HepG2 (cell line): Measurements from ENCODE around the gene GPER1. TPM values are rescaled to one million over a fixed set of nuclear protein-coding genes. Genes with fewer than 3 reads are reported as not detected.
A peak's percentile ranks its signal among the peaks of the same experiment; 100 is the strongest.

ENCODE experiments used
- CBFB ChIP-seq: sonication (generic); formaldehyde crosslinking; IDR thresholded peaks from 2 replicates; pipeline ENCODE4 v1.4.0; 2020; ENCODE audit warnings: missing genetic modification reagents
- GATA4 ChIP-seq: sonication (generic); IDR thresholded peaks from 2 replicates; pipeline ENCODE4 v1.6.1; 2016; ENCODE audit warnings: antibody characterized with exemption, low read depth, borderline replicate concordance
- IKZF4 ChIP-seq: sonication (generic); formaldehyde crosslinking; IDR thresholded peaks from 2 replicates; pipeline ENCODE4 v1.5.1; 2020; ENCODE audit warnings: borderline replicate concordance, mild to moderate bottlenecking, low read depth, missing genetic modification reagents; ENCODE audit errors: not compliant biosample characterization
- NRL ChIP-seq: sonication (generic); formaldehyde crosslinking; IDR thresholded peaks from 2 replicates; pipeline ENCODE4 v1.5.0; 2020; ENCODE audit warnings: missing genetic modification reagents, mild to moderate bottlenecking, moderate library complexity, borderline replicate concordance
- POLR2AphosphoS5 ChIP-seq: IDR thresholded peaks from 2 replicates; pipeline ENCODE4 v1.6.1; 2012; ENCODE audit warnings: low read depth, low read length
- RAD21 ChIP-seq: fragments of 450-650 bp; formaldehyde crosslinking; IDR thresholded peaks from 2 replicates; pipeline ENCODE4 v1.5.0; 2020; ENCODE audit warnings: mild to moderate bottlenecking
- RCOR2 ChIP-seq: IDR thresholded peaks from 2 replicates; pipeline ENCODE4 v1.6.1; 2016; ENCODE audit warnings: missing biosample characterization, missing genetic modification reagents
- ZBTB21 ChIP-seq: sonication (generic); formaldehyde crosslinking; IDR thresholded peaks from 2 replicates; pipeline ENCODE4 v1.4.0; 2020; ENCODE audit warnings: missing genetic modification reagents
- ZBTB38 ChIP-seq: sonication (generic); formaldehyde crosslinking; IDR thresholded peaks from 2 replicates; pipeline ENCODE4 v1.5.1; 2020; ENCODE audit warnings: mild to moderate bottlenecking, missing genetic modification reagents
- ZNF570 ChIP-seq: sonication (generic); formaldehyde crosslinking; IDR thresholded peaks from 2 replicates; pipeline ENCODE4 v1.4.0; 2020; ENCODE audit warnings: mild to moderate bottlenecking, missing genetic modification reagents, borderline replicate concordance
- ZNF703 ChIP-seq: sonication (generic); formaldehyde crosslinking; IDR thresholded peaks from 2 replicates; pipeline ENCODE4 v1.5.1; 2020; ENCODE audit warnings: missing genetic modification reagents, mild to moderate bottlenecking, moderate library complexity, borderline replicate concordance
- ZNF766 ChIP-seq: sonication (generic); formaldehyde crosslinking; IDR thresholded peaks from 2 replicates; pipeline ENCODE4 v1.5.0; 2020; ENCODE audit warnings: missing genetic modification reagents, borderline replicate concordance
- polyA plus RNA-seq, 8 experiments: library from polyadenylated mRNA; depleted of rRNA in 3 of 8; stranded (reverse) in 7 of 8; unstranded in 1 of 8; fragments of >200 nt; fragmentation: Illumina TruSeq in 4 of 8; extraction: Trizol in 4 of 8; gene quantifications; 2 replicates each; pipeline versions ENCODE4 v1.2.1 to v1.2.3, GENCODE V29; 2011 to 2016; ENCODE audit warnings: low read depth in 4 of 8, missing spikeins in 1 of 8, mixed read lengths in 1 of 8; ENCODE audit not compliant: insufficient read depth in 1 of 8
- total RNA-seq, 5 experiments: library from RNA; depleted of rRNA; stranded (reverse); fragments of >200 nt; fragmentation: Illumina TruSeq; extraction: Trizol; gene quantifications; 2 replicates each; pipeline ENCODE4 v1.2.3, GENCODE V29; 2016; ENCODE audit warnings: low read depth in 1 of 5
- TF ChIP-seq, protein P1 (sequence below): sonication (generic); formaldehyde crosslinking; IDR thresholded peaks from 2 replicates; pipeline ENCODE4 v1.8.1; 2023; ENCODE audit warnings: mild to moderate bottlenecking, inconsistent platforms, moderate library complexity, missing genetic modification reagents, borderline replicate concordance
- TF ChIP-seq, protein P2 (sequence below): sonication (generic); formaldehyde crosslinking; IDR thresholded peaks from 2 replicates; pipeline ENCODE4 v1.4.0; 2020; ENCODE audit warnings: mild to moderate bottlenecking, low read depth, missing genetic modification reagents
- TF ChIP-seq, protein P3 (sequence below): IDR thresholded peaks from 2 replicates; pipeline ENCODE4 v1.6.1; 2016; ENCODE audit warnings: mild to moderate bottlenecking
- TF ChIP-seq, protein P4 (sequence below): sonication (generic); formaldehyde crosslinking; IDR thresholded peaks from 2 replicates; pipeline ENCODE4 v1.5.0; 2020; ENCODE audit warnings: mild to moderate bottlenecking, missing genetic modification reagents, borderline replicate concordance
- TF ChIP-seq, protein P5 (sequence below): sonication (generic); formaldehyde crosslinking; IDR thresholded peaks from 2 replicates; pipeline ENCODE4; 2020; ENCODE audit warnings: missing genetic modification reagents, mild to moderate bottlenecking, borderline replicate concordance

Gene GPER1
- total and polyA plus RNA-seq, 2 of the 13 experiments (the other 11 are each of a cell fraction or from before 2014, with no cell fraction given), result 12.7 to 19.7 TPM

DNA sequence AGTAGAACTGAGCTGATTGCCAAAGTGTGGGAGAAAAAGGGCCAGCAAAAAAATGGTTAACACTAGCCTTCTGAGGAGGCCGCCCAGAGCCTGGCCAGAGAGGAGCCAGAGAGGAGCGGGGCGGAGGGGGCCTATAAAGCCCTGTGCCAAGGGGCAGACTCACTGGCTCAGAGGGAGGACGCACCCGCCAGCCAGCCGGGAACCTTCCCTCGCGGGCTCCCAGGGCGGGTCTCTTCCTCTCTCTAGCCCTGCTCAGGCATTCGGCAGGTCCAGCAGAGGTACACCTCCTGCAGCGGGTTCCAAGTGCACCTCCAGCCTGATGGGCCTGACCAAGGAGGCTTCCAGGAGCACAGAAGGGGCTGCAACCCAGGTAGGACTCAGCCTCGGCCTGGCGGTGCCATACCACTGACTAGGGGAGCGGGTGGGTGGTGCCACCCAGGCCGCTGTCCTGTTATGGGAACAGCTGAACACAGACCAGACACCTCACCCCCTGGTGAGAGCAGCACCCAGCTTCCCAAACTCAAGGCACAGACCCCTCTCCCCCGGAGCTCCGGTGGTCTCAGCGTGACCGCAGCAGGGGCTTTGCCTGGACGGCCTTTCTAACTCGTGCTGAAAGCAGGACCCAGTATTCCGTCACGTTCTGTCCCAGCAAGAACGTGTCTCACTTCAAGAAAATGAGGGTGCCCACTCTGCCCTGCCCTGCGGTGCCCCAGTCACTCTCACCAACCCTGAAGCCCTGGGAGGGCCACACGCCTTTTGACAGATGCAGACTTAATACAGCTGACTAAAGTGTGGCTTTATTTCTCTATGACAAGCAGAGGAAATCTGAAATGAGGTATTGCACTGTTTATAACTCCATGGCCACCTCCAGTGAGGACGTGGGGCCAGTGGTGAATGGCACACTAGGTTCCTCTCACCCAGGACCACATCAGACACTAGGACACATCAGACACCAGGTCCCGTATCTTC, at the start of gene GPER1 (continued):
- TF ChIP-seq, protein P1, sequence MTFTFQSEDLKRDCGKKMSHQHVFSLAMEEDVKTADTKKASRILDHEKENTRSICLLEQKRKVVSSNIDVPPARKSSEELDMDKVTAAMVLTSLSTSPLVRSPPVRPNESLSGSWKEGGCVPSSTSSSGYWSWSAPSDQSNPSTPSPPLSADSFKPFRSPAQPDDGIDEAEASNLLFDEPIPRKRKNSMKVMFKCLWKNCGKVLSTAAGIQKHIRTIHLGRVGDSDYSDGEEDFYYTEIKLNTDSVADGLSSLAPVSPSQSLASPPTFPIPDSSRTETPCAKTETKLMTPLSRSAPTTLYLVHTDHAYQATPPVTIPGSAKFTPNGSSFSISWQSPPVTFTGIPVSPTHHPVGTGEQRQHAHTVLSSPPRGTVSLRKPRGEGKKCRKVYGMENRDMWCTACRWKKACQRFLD (CRISPR knock-in tag), result no peak
- TF ChIP-seq CBFB (no peak), NRL (CRISPR knock-in tag) (peak; percentile 66; the same call in 1 of the 2 replicates), ZNF570 (CRISPR knock-in tag) (no peak), POLR2AphosphoS5 (peak; percentile 75), RAD21 (CRISPR knock-in tag) (0 out of 2 replicates have a peak, but pooled peaks have one; percentile 32), ZNF766 (CRISPR knock-in tag) (no peak), ZBTB38 (CRISPR knock-in tag) (peak; percentile 85), ZBTB21 (CRISPR knock-in tag) (no peak), RCOR2 (CRISPR knock-in tag) (no peak), GATA4 (no peak), ZNF703 (CRISPR knock-in tag) (no peak), IKZF4 (CRISPR knock-in tag) (peak; percentile 32)
- TF ChIP-seq, protein P2, sequence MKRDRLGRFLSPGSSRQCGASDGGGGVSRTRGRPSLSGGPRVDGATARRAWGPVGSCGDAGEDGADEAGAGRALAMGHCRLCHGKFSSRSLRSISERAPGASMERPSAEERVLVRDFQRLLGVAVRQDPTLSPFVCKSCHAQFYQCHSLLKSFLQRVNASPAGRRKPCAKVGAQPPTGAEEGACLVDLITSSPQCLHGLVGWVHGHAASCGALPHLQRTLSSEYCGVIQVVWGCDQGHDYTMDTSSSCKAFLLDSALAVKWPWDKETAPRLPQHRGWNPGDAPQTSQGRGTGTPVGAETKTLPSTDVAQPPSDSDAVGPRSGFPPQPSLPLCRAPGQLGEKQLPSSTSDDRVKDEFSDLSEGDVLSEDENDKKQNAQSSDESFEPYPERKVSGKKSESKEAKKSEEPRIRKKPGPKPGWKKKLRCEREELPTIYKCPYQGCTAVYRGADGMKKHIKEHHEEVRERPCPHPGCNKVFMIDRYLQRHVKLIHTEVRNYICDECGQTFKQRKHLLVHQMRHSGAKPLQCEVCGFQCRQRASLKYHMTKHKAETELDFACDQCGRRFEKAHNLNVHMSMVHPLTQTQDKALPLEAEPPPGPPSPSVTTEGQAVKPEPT (CRISPR knock-in tag), result no peak
- TF ChIP-seq, protein P3, sequence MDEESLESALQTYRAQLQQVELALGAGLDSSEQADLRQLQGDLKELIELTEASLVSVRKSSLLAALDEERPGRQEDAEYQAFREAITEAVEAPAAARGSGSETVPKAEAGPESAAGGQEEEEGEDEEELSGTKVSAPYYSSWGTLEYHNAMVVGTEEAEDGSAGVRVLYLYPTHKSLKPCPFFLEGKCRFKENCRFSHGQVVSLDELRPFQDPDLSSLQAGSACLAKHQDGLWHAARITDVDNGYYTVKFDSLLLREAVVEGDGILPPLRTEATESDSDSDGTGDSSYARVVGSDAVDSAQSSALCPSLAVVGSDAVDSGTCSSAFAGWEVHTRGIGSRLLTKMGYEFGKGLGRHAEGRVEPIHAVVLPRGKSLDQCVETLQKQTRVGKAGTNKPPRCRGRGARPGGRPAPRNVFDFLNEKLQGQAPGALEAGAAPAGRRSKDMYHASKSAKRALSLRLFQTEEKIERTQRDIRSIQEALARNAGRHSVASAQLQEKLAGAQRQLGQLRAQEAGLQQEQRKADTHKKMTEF, result no peak
- TF ChIP-seq, protein P4, sequence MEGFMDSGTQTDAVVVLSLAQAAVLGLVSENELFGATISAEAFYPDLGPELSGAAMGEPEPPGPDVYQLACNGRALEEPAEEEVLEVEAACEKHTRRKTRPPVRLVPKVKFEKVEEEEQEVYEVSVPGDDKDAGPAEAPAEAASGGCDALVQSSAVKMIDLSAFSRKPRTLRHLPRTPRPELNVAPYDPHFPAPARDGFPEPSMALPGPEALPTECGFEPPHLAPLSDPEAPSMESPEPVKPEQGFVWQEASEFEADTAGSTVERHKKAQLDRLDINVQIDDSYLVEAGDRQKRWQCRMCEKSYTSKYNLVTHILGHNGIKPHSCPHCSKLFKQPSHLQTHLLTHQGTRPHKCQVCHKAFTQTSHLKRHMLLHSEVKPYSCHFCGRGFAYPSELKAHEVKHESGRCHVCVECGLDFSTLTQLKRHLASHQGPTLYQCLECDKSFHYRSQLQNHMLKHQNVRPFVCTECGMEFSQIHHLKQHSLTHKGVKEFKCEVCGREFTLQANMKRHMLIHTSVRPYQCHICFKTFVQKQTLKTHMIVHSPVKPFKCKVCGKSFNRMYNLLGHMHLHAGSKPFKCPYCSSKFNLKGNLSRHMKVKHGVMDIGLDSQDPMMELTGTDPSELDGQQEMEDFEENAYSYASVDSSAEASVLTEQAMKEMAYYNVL (CRISPR knock-in tag), result no peak
- TF ChIP-seq, protein P5, sequence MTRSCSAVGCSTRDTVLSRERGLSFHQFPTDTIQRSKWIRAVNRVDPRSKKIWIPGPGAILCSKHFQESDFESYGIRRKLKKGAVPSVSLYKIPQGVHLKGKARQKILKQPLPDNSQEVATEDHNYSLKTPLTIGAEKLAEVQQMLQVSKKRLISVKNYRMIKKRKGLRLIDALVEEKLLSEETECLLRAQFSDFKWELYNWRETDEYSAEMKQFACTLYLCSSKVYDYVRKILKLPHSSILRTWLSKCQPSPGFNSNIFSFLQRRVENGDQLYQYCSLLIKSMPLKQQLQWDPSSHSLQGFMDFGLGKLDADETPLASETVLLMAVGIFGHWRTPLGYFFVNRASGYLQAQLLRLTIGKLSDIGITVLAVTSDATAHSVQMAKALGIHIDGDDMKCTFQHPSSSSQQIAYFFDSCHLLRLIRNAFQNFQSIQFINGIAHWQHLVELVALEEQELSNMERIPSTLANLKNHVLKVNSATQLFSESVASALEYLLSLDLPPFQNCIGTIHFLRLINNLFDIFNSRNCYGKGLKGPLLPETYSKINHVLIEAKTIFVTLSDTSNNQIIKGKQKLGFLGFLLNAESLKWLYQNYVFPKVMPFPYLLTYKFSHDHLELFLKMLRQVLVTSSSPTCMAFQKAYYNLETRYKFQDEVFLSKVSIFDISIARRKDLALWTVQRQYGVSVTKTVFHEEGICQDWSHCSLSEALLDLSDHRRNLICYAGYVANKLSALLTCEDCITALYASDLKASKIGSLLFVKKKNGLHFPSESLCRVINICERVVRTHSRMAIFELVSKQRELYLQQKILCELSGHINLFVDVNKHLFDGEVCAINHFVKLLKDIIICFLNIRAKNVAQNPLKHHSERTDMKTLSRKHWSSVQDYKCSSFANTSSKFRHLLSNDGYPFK (CRISPR knock-in tag), result 0 out of 2 replicates have a peak, but pooled peaks have one; percentile 28
